Thyroid gland (tissue), 4 donors: Measurements from ENCODE around the gene ARMC7. TPM values are rescaled to one million over a fixed set of nuclear protein-coding genes. Genes with fewer than 3 reads are reported as not detected.
A peak's percentile ranks its signal among the peaks of the same experiment; 100 is the strongest.

Experiments used
- DNase-seq, 2 donors: peaks; one replicate each; pipeline ENCODE4 v3.0.0-alpha.2; 2019
- H3K27ac ChIP-seq, 3 donors: fragments of 200-600 bp; sonication (generic); 1 replicate in 2 of 3; 2 replicates in 1 of 3; pipeline ENCODE4 v1.5.1; 2016 to 2019; ENCODE audit warnings: mild to moderate bottlenecking in 1 of 3, moderate library complexity in 1 of 3
- H3K27me3 ChIP-seq: fragments of 200-600 bp; sonication (generic); one replicate; pipeline ENCODE4 v1.5.1; 2019
- H3K36me3 ChIP-seq, 2 donors: fragments of 200-600 bp; sonication (generic); one replicate each; pipeline ENCODE4 v1.5.1; 2016 to 2019
- H3K4me1 ChIP-seq, 2 donors: fragments of 200-600 bp; sonication (generic); one replicate each; pipeline ENCODE4 v1.5.1; 2017 to 2019
- H3K4me3 ChIP-seq, 3 donors: fragments of 200-600 bp; sonication (generic); replicated peaks in 1 of 3; 1 replicate in 2 of 3; 2 replicates in 1 of 3; pipeline ENCODE4 v1.5.1; 2016; ENCODE audit warnings: mild to moderate bottlenecking in 1 of 3
- H3K9me3 ChIP-seq: fragments of 200-600 bp; sonication (generic); one replicate; pipeline ENCODE4 v1.5.1; 2017
- POLR2A ChIP-seq, 2 donors: fragments of 450-650 bp; IDR thresholded peaks; one replicate each; pipeline ENCODE4 v1.6.1; 2017; ENCODE audit warnings: antibody characterized with exemption in 2 of 2, mild to moderate bottlenecking in 2 of 2, moderate library complexity in 1 of 2
- WGBS, 2 donors: methylation state at CpG; one replicate each; pipeline ENCODE4 v1.1.5; 2017; 5-methylcytosine and 5-hydroxymethylcytosine counted together
- intact Hi-C: fragments of 100-400 bp; cut with DNase I; formaldehyde crosslinking; loops from one replicate; pipeline ENCODE4 v1.15.1; 2023
- total RNA-seq, 4 donors: library from RNA; depleted of rRNA; stranded (reverse); fragments of >200 nt; gene quantifications; one replicate each; pipeline ENCODE4 v1.2.3, GENCODE V29; 2016
- TF ChIP-seq, protein P1 (sequence below), 6 experiments: fragments of 200-600 bp in 3 of 6; fragments of 450-650 bp in 3 of 6; sonication (generic) in 3 of 6; IDR thresholded peaks; one replicate each; pipeline ENCODE4 v1.5.1; 2016 to 2019; ENCODE audit warnings: antibody characterized with exemption in 6 of 6, mild to moderate bottlenecking in 2 of 6, inconsistent platforms in 1 of 6, moderate library complexity in 1 of 6

ARMC7 gene
- total RNA-seq, 4 donors from 2014 or later: 8.7 to 13.1 (median 10.5) TPM

GRCh38 chr17:75113798-75114551 lies 4.2 kb downstream of the ARMC7 start:
- 2 to 5% methylated on average over 12 to 20 of the region's 22 CpGs for WGBS, 2 donors
- Histone ChIP-seq H3K27me3 (no peaks in the 10 kb centered on the region), H3K4me3 (peak overlapping the region in 2 of 3 donors; percentile 6 to 16), H3K27ac (peak overlapping the region; percentile 63 to 82 (median 67)), H3K9me3 (no peaks in the 10 kb centered on the region), H3K4me1 (peaks cover 20 to 49% of the 10 kb centered on the region in 2 donors), H3K36me3 (no peaks in the 10 kb centered on the region)
- TF ChIP-seq, protein P1, sequence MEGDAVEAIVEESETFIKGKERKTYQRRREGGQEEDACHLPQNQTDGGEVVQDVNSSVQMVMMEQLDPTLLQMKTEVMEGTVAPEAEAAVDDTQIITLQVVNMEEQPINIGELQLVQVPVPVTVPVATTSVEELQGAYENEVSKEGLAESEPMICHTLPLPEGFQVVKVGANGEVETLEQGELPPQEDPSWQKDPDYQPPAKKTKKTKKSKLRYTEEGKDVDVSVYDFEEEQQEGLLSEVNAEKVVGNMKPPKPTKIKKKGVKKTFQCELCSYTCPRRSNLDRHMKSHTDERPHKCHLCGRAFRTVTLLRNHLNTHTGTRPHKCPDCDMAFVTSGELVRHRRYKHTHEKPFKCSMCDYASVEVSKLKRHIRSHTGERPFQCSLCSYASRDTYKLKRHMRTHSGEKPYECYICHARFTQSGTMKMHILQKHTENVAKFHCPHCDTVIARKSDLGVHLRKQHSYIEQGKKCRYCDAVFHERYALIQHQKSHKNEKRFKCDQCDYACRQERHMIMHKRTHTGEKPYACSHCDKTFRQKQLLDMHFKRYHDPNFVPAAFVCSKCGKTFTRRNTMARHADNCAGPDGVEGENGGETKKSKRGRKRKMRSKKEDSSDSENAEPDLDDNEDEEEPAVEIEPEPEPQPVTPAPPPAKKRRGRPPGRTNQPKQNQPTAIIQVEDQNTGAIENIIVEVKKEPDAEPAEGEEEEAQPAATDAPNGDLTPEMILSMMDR (IDR thresholded peaks at IDR 0.05): peak; percentile 62 to 97 (median 92)
- no peak for TF ChIP-seq POLR2A (IDR thresholded peaks at IDR 0.05)
- DNase-seq: peak; percentile 90 to 92
- intact Hi-C loops: loop anchor here (5.0 kb wide), 3 partner anchors 52 to 152 kb away; partner anchors contain the start of gene SUMO2

DNA sequence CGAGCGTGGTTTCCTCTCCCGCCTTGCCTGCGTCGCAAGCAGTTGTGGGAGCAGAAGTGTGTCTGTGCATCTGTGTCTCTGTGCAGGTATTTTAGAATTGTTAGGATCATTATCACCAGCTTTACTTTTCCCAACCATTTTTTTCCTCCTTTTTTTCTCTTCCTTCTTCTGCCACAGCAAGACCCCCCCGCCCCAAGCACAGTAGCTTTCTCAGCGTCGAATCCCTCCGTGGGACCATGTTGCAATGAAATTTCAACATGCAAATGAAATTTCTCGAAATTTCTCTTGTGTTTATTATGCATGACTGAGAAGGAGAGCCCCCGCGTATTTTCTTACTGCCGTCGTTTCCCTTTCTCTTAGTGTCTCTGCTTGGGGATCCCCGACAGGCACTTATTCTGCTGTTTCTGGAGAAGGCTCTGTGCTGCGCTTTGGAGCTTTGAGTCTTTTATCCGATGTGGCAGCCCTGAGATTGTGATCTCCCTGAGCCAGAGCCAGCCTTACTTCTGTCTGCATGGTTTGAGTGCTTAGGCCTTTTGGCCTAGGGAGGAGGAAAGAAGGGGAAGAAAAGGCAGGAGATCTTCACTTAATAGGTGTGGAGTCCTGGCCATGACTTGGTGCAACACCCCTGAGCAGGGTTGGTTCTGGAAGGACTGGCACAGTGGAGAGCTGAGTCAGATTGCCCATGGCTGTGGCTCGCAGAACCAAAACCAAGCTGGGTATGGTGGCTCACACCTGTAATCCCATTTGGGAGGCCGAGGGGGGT lies 5.0 kb downstream of the ARMC7 start:
- Histone ChIP-seq H3K27ac (peak overlapping the region; percentile 63 to 82 (median 67)), H3K36me3 (no peaks in the 10 kb centered on the region), H3K4me1 (peaks cover 15 to 43% of the 10 kb centered on the region in 2 donors), H3K4me3 (peak overlapping the region in 2 of 3 donors; percentile 6 to 16), H3K9me3 (no peaks in the 10 kb centered on the region), H3K27me3 (no peaks in the 10 kb centered on the region)
- DNase-seq: no peak
- intact Hi-C loops: loop anchor here (5.0 kb wide), 3 partner anchors 52 to 152 kb away; partner anchors contain the start of gene SUMO2
- 43 to 48% methylated on average over 19 of the region's 19 CpGs for WGBS, 2 donors
- no peak for TF ChIP-seq POLR2A (IDR thresholded peaks at IDR 0.05)
- TF ChIP-seq, protein P1 (IDR thresholded peaks at IDR 0.05): no peak

- no peak for TF ChIP-seq POLR2A (IDR thresholded peaks at IDR 0.05)
- TF ChIP-seq, protein P1 (IDR thresholded peaks at IDR 0.05): no peak
- Histone ChIP-seq H3K9me3 (no peaks in the 10 kb centered on the region), H3K27me3 (no peaks in the 10 kb centered on the region), H3K4me1 (peaks cover 10 to 40% of the 10 kb centered on the region in 2 donors), H3K4me3 (no peak overlapping the region), H3K36me3 (no peaks in the 10 kb centered on the region), H3K27ac (no peak overlapping the region)
- DNase-seq: no peak
- intact Hi-C loops: no loop called here
Measured at GRCh38 chr17:75115555-75115954, 5.8 kb downstream of the ARMC7 start.

GRCh38 chr17:75116737-75117136 lies 7.0 kb downstream of the ARMC7 start:
- Histone ChIP-seq H3K27ac (no peak overlapping the region), H3K36me3 (no peaks in the 10 kb centered on the region), H3K4me3 (no peak overlapping the region), H3K27me3 (no peaks in the 10 kb centered on the region), H3K9me3 (no peaks in the 10 kb centered on the region), H3K4me1 (peaks cover 4 to 30% of the 10 kb centered on the region in 2 donors)
- 66 to 71% methylated on average over 9 of the region's 9 CpGs for WGBS, 2 donors
- DNase-seq: peak; percentile 24 to 36
- TF ChIP-seq POLR2A (IDR thresholded peaks at IDR 0.05): no peak
- TF ChIP-seq, protein P1 (IDR thresholded peaks at IDR 0.05): no peak
- intact Hi-C loops: no loop called here
